ENCODE data around the gene ETFB. TPM values are rescaled to one million over a fixed set of nuclear protein-coding genes. Genes with fewer than 3 reads are reported as not detected.

The ETFB gene
- total and polyA plus RNA-seq, 9 of the 15 experiments (the other 6 are each of a cell fraction or from before 2014, with no cell fraction given), result 18.1 to 143 (median 96.1) TPM

DNA sequence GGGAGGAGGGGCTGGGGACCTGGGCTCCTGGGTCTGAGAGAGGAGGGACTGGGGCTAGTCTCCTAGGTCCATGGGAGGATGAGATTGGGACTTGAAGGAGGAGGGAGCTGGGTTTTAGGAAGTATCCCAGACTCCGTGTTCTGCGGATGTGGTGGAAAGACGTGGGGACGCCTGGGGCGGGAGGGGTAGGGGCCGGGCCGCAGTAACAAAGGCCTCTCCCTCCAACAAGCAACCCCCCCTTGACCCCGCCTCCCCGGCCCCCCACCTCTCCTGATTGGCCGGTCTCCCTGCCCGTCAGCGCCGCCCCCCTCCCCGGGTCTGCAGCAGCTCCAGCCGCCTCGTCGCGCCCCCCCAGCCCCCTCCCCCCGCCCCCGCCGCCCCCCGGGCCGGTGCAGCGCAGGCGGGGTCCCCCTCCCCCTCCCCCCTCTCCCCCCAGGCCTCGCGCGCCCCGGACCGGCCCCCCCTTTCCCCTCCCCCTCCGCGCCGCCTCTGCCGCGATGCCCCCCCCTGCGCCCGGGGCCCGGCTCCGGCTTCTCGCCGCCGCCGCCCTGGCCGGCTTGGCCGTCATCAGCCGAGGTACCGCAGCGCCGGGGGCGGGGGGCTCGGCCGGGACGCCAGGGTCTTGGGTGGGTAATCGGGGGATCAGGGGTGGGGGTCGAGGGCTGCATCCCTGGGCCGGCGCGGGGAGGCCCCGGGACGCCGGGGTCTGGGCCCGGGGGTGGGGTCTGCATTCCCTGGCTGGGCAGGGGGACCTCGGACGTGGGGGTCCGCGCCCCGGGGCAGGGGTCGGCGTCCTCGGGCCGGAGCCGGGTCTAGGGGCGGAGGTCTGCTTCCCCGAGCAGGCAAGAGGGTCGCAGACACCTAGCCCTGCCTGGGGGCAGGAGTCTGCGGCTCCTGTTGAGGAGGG lies 54.6 kb downstream of the ETFB start, which contains the start of gene IGLON5:
IGLON5 (plus strand) TSS at position 294 of the 907 bp plus-strand sequence; CDS start at position 498, 204 bp downstream.
- Histone ChIP-seq H3K4me3 (no peak within 1 kb of the TSS), H3K9ac (ENCODE audit: insufficient read depth in 1 of 2, low read depth in 2 of 2, low read length in 2 of 2) (no peak within 1 kb of the TSS), H2AFZ (ENCODE audit: low read depth, low read length) (no peak within 1 kb of the TSS), H3K27ac (ENCODE audit: extremely low read depth, low read depth, low read length) (no peak within 1 kb of the TSS), H3K36me3 (ENCODE audit: control insufficient read depth, insufficient read depth, low read length) (no peaks in the 10 kb centered on the region), H3K4me2 (ENCODE audit: insufficient read depth, low read length) (no peak within 1 kb of the TSS), H3K9me1 (ENCODE audit: control insufficient read depth, insufficient read depth, low read length) (no peaks in the 10 kb centered on the region), H3K27me3 (ENCODE audit: control insufficient read depth in 2 of 2, insufficient read depth in 2 of 2, low read length in 2 of 2) (peaks cover 3 to 10% of the 10 kb centered on the region in 2 experiments; a peak in 2 of 5 replicates), H3K79me2 (ENCODE audit: control insufficient read depth, insufficient read depth, low read length) (no peaks in the 10 kb centered on the region), H3K9me3 (replicated peaks; ENCODE audit: control insufficient read depth, insufficient read depth, low read depth, low read length) (peaks cover 2% of the 10 kb centered on the region), H4K20me1 (replicated peaks; ENCODE audit: control insufficient read depth, insufficient read depth, low read length) (no peaks in the 10 kb centered on the region), H3K4me1 (replicated peaks in 1 of 2; ENCODE audit: control insufficient read depth in 2 of 2, insufficient read depth in 2 of 2, low read length in 2 of 2) (peaks cover 0 to 8% of the 10 kb centered on the region in 2 experiments; a peak in 1 of 5 replicates)
- no TSS peak for BruUV-seq (replicated peaks)
- FAIRE-seq (no peak), ATAC-seq (no peak), DNase-seq (ENCODE audit: extremely low read depth in 1 of 4, low spot score in 3 of 4) (peak in 3 of 4 experiments; percentile 71 to 78 (median 72))
- CTCF ChIA-PET (ENCODE audit: low intra/inter-chr PET ratio), result no interaction called here
- WGBS (ENCODE audit: insufficient coverage, low coverage, missing lambda C conversion rate), result 30% methylated on average over 4 of the region's 76 CpGs
- POLR2A ChIA-PET, result no interaction called here
- in situ Hi-C loops (cut with MboI) (no loop called here), intact Hi-C loops (cut with micrococcal nuclease) (no loop called here)
- TF ChIP-seq HNRNPUL1 (IDR thresholded peaks at IDR 0.05; ENCODE audit: low read length), result no peak
- TF ChIP-seq, protein P1, sequence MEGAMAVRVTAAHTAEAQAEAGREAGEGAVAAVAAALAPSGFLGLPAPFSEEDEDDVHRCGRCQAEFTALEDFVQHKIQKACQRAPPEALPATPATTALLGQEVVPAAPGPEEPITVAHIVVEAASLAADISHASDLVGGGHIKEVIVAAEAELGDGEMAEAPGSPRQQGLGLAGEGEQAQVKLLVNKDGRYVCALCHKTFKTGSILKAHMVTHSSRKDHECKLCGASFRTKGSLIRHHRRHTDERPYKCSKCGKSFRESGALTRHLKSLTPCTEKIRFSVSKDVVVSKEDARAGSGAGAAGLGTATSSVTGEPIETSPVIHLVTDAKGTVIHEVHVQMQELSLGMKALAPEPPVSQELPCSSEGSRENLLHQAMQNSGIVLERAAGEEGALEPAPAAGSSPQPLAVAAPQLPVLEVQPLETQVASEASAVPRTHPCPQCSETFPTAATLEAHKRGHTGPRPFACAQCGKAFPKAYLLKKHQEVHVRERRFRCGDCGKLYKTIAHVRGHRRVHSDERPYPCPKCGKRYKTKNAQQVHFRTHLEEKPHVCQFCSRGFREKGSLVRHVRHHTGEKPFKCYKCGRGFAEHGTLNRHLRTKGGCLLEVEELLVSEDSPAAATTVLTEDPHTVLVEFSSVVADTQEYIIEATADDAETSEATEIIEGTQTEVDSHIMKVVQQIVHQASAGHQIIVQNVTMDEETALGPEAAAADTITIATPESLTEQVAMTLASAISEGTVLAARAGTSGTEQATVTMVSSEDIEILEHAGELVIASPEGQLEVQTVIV (CRISPR knock-in tag; IDR thresholded peaks at IDR 0.05; ENCODE audit: borderline replicate concordance), result no peak
- no peak for TF ChIP-seq ZNF507 (tag; conservative IDR thresholded peaks at IDR 0.05)
- TF ChIP-seq, protein P2, sequence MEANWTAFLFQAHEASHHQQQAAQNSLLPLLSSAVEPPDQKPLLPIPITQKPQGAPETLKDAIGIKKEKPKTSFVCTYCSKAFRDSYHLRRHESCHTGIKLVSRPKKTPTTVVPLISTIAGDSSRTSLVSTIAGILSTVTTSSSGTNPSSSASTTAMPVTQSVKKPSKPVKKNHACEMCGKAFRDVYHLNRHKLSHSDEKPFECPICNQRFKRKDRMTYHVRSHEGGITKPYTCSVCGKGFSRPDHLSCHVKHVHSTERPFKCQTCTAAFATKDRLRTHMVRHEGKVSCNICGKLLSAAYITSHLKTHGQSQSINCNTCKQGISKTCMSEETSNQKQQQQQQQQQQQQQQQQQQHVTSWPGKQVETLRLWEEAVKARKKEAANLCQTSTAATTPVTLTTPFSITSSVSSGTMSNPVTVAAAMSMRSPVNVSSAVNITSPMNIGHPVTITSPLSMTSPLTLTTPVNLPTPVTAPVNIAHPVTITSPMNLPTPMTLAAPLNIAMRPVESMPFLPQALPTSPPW (CRISPR knock-in tag; IDR thresholded peaks at IDR 0.05), result peak; percentile 36; the same call in 1 of the 2 replicates
- TF ChIP-seq ZNF174 (CRISPR knock-in tag; IDR thresholded peaks at IDR 0.05), result no peak
- TF ChIP-seq, protein P3, sequence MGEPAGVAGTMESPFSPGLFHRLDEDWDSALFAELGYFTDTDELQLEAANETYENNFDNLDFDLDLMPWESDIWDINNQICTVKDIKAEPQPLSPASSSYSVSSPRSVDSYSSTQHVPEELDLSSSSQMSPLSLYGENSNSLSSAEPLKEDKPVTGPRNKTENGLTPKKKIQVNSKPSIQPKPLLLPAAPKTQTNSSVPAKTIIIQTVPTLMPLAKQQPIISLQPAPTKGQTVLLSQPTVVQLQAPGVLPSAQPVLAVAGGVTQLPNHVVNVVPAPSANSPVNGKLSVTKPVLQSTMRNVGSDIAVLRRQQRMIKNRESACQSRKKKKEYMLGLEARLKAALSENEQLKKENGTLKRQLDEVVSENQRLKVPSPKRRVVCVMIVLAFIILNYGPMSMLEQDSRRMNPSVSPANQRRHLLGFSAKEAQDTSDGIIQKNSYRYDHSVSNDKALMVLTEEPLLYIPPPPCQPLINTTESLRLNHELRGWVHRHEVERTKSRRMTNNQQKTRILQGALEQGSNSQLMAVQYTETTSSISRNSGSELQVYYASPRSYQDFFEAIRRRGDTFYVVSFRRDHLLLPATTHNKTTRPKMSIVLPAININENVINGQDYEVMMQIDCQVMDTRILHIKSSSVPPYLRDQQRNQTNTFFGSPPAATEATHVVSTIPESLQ (CRISPR knock-in tag; IDR thresholded peaks at IDR 0.05), result no peak
- TF ChIP-seq TAF7 (tag; IDR thresholded peaks at IDR 0.05), result no peak
- no peak for TF ChIP-seq ELF4 (CRISPR knock-in tag; IDR thresholded peaks at IDR 0.05)
- TF ChIP-seq, protein P4, sequence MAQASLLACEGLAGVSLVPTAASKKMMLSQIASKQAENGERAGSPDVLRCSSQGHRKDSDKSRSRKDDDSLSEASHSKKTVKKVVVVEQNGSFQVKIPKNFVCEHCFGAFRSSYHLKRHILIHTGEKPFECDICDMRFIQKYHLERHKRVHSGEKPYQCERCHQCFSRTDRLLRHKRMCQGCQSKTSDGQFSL (CRISPR knock-in tag; IDR thresholded peaks at IDR 0.05), result no peak
- TF ChIP-seq, protein P4 (tag; IDR thresholded peaks at IDR 0.05), result peak in 1 of 2 experiments; percentile 41; a peak in 1 of 4 replicates
- no peak for TF ChIP-seq ELF2 (CRISPR knock-in tag; IDR thresholded peaks at IDR 0.05)
- TF ChIP-seq ZNF224 (CRISPR knock-in tag; IDR thresholded peaks at IDR 0.05), result no peak
- no peak for TF ChIP-seq PHF8 (IDR thresholded peaks at IDR 0.05; ENCODE audit: borderline replicate concordance, low read length)
- no peak for TF ChIP-seq TBP (optimal IDR thresholded peaks at IDR 0.05; ENCODE audit: low read depth, low read length)
- TF ChIP-seq ATF7 (IDR thresholded peaks at IDR 0.05), result no peak
- TF ChIP-seq DNMT1 (IDR thresholded peaks at IDR 0.05), result no peak

All from K562 (cell line).